OCI-LY1 (cell line): Measurements from ENCODE around the gene CNN3.
A peak's percentile ranks its signal among the peaks of the same experiment; 100 is the strongest.

ENCODE experiments used
- H2AFZ ChIP-seq: fragments of 200-600 bp; sonication (generic), shearing (Covaris generic); 2 replicates; pipeline ENCODE4 v1.6.0; 2014; ENCODE audit warnings: antibody characterized with exemption, mild to moderate bottlenecking, low read length
- H3F3A ChIP-seq: fragments of 200-600 bp; sonication (generic), shearing (Covaris generic); 2 replicates; pipeline ENCODE4 v1.6.0; 2014; ENCODE audit warnings: mild to moderate bottlenecking, antibody characterized with exemption, low read length, moderate library complexity; ENCODE audit not compliant: insufficient read depth
- H3K27ac ChIP-seq: fragments of 200-600 bp; sonication (generic); 2 replicates; pipeline ENCODE4 v1.5.1; 2014; ENCODE audit warnings: low read length, mixed run types, mild to moderate bottlenecking, low read depth; ENCODE audit not compliant: poor library complexity, severe bottlenecking
- H3K27me3 ChIP-seq: fragments of 200-600 bp; sonication (generic); 2 replicates; pipeline ENCODE4 v1.6.0; 2014; ENCODE audit warnings: antibody characterized with exemption, mild to moderate bottlenecking, low read length, moderate library complexity; ENCODE audit not compliant: insufficient read depth
- H3K36me3 ChIP-seq: fragments of 200-600 bp; sonication (generic); 2 replicates; pipeline ENCODE4 v1.6.1; 2014; ENCODE audit warnings: mild to moderate bottlenecking, antibody characterized with exemption, low read length, moderate library complexity, mixed read lengths; ENCODE audit not compliant: insufficient read depth
- H3K4me1 ChIP-seq: fragments of 200-600 bp; sonication (generic); 2 replicates; pipeline ENCODE4 v1.5.1; 2014; ENCODE audit warnings: mild to moderate bottlenecking, low read length, moderate library complexity; ENCODE audit not compliant: insufficient read depth, severe bottlenecking
- H3K4me2 ChIP-seq: fragments of 200-600 bp; sonication (generic), shearing (Covaris generic); 2 replicates; pipeline ENCODE4 v1.6.1; 2014; ENCODE audit warnings: low read length
- H3K4me3 ChIP-seq: fragments of 200-600 bp; sonication (generic); 2 replicates; pipeline ENCODE4 v1.5.1; 2014; ENCODE audit warnings: low read length, low read depth, mild to moderate bottlenecking, mixed read lengths; ENCODE audit not compliant: poor library complexity, severe bottlenecking
- H3K79me2 ChIP-seq: fragments of 200-600 bp; shearing (Covaris generic); 2 replicates; pipeline ENCODE4 v1.6.1; 2016; ENCODE audit warnings: mixed run types, low read length, mixed read lengths; ENCODE audit not compliant: insufficient read depth
- H3K9ac ChIP-seq: fragments of 200-600 bp; sonication (generic), shearing (Covaris generic); 2 replicates; pipeline ENCODE4 v1.6.1; 2014; ENCODE audit warnings: mild to moderate bottlenecking, low read length, mixed read lengths
- H3K9me2 ChIP-seq: fragments of 200-600 bp; sonication (generic), shearing (Covaris generic); 2 replicates; pipeline ENCODE4 v1.6.1; 2014; ENCODE audit warnings: low read depth, mild to moderate bottlenecking, low read length, mixed read lengths
- H3K9me3 ChIP-seq: fragments of 200-600 bp; shearing (Covaris generic); 2 replicates; pipeline ENCODE4 v1.6.1; 2014; ENCODE audit warnings: low read length, mixed read lengths
- H4K20me1 ChIP-seq: fragments of 200-600 bp; sonication (generic), shearing (Covaris generic); 2 replicates; pipeline ENCODE4 v1.6.0; 2016; ENCODE audit warnings: mild to moderate bottlenecking, low read length; ENCODE audit not compliant: insufficient read depth
- EZH2 ChIP-seq: fragments of 200-600 bp; sonication (generic), shearing (Covaris generic); IDR thresholded peaks from 2 replicates; pipeline ENCODE4 v1.8.0; 2017; ENCODE audit warnings: borderline replicate concordance, mixed run types, mild to moderate bottlenecking, antibody characterized with exemption, low read length, moderate library complexity, mixed read lengths
- TF ChIP-seq, protein P1 (sequence below): fragments of 200-600 bp; sonication (generic), shearing (Covaris generic); IDR thresholded peaks from 2 replicates; pipeline ENCODE4 v1.5.1; 2017; ENCODE audit warnings: mild to moderate bottlenecking, antibody characterized with exemption, low read length, moderate library complexity, mixed read lengths

Gene CNN3

DNA sequence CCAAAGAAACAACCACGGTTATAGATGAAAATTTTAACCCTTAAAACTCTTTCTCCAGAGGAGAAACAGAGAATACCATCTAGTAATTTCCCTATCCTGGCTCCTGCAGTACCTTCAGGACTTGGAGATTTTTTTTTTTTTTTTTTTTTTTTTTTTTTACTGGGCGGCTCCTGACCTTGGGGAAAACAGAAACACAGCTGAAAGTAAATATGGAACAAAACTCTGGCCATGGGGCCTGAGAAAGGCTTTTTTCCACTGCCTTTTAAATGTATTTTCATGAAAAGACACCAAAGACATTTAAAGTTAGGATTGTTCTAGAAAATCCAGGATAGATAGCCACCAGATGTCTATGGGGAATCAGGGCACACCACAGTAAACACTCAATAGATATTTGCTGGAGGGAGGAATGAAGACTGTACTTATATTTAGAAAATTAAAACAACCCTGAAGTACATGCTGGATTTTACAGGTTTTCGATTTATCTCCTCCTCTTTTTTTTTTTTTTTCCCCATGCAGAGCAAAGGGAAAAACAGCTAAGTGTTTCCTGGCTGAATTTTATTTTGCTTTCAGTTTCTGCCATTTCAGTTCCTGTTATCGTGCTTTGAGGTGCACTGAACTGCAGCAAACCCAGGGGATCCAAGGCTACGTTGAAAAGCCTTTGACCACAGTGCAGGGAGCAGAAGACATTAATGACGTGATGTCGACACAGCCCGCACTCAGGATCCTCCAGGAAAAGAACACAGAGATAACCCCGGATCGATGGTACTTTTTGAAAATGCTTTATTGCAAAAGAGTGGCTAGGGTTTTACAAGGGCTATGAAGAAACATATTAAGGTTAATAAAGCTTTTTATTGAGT, 35.7 kb upstream of the CNN3 start:
- no peaks in the 10 kb centered on the region for H3K79me2 ChIP-seq
- peak overlapping the region; percentile 75 for H3K4me2 ChIP-seq
- H3F3A ChIP-seq: no peaks in the 10 kb centered on the region; the same call in 1 of the 2 replicates
- H4K20me1 ChIP-seq: no peaks in the 10 kb centered on the region
- TF ChIP-seq EZH2: no peak
- TF ChIP-seq, protein P1, sequence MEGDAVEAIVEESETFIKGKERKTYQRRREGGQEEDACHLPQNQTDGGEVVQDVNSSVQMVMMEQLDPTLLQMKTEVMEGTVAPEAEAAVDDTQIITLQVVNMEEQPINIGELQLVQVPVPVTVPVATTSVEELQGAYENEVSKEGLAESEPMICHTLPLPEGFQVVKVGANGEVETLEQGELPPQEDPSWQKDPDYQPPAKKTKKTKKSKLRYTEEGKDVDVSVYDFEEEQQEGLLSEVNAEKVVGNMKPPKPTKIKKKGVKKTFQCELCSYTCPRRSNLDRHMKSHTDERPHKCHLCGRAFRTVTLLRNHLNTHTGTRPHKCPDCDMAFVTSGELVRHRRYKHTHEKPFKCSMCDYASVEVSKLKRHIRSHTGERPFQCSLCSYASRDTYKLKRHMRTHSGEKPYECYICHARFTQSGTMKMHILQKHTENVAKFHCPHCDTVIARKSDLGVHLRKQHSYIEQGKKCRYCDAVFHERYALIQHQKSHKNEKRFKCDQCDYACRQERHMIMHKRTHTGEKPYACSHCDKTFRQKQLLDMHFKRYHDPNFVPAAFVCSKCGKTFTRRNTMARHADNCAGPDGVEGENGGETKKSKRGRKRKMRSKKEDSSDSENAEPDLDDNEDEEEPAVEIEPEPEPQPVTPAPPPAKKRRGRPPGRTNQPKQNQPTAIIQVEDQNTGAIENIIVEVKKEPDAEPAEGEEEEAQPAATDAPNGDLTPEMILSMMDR: no peak
- H3K27ac ChIP-seq: peak overlapping the region; percentile 76
- H3K27me3 ChIP-seq: no peaks in the 10 kb centered on the region
- H3K9me2 ChIP-seq: no peaks in the 10 kb centered on the region
- H3K36me3 ChIP-seq: no peaks in the 10 kb centered on the region
- no peaks in the 10 kb centered on the region for H3K9me3 ChIP-seq
- peak overlapping the region; percentile 51 for H3K4me3 ChIP-seq
- H2AFZ ChIP-seq: peak overlapping the region; percentile 78
- peaks cover 25% of the 10 kb centered on the region for H3K4me1 ChIP-seq
- peak overlapping the region; percentile 47 for H3K9ac ChIP-seq

DNA sequence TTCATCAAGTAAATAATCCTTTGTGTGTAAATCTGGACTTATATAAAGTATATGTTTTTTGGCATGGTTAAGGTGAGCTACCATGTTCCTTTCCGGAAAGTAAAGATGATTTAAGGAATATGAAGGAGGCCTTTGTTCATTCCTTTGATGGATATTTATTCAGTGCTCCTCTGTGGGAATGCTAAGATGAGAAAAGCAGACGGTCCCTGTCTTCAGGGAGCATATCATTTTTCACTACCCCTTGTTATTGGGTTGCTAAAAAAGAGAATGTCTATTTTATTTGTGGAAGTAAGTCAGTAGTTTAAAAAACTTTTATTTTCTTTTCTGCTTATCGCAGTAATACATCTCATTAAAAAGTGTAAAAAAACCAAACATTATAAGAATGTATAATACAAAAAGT, 35.1 kb upstream of the CNN3 start:
- Histone ChIP-seq H3K36me3 (no peaks in the 10 kb centered on the region), H3K27me3 (no peaks in the 10 kb centered on the region), H3K4me3 (no peak overlapping the region), H3K79me2 (no peaks in the 10 kb centered on the region), H3K9me2 (no peaks in the 10 kb centered on the region), H3K9ac (no peak overlapping the region), H3K27ac (peak overlapping the region; percentile 76), H3F3A (no peaks in the 10 kb centered on the region; the same call in 1 of the 2 replicates), H4K20me1 (no peaks in the 10 kb centered on the region), H3K9me3 (no peaks in the 10 kb centered on the region), H3K4me1 (peaks cover 25% of the 10 kb centered on the region), H2AFZ (peak overlapping the region; percentile 78; the same call in 1 of the 2 replicates), H3K4me2 (peak overlapping the region; percentile 75; the same call in 1 of the 2 replicates)
- TF ChIP-seq, protein P1: no peak
- no peak for TF ChIP-seq EZH2

DNA sequence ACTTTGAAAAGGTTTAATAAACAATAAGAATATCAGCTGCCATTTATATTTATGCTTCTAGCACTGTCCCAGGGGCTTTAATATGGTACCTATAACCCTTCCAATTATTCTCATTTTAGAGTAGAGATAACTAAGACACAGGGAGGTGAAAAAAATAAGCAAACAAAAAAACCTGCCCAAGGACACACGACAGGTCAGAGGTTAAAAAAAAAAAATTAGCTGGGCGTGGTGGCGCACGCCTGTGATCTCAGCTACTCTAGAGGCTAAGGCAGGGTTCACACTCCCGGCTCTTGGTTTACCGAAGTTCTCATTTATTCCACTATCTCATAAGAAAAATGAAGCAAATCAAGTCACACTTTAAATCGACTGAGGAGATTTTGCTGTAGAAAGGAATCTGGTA, 34.7 kb upstream of the CNN3 start:
- Histone ChIP-seq H4K20me1 (no peaks in the 10 kb centered on the region), H2AFZ (peak overlapping the region; percentile 78), H3K79me2 (no peaks in the 10 kb centered on the region), H3K9me3 (no peaks in the 10 kb centered on the region), H3K4me1 (peaks cover 25% of the 10 kb centered on the region), H3K36me3 (no peaks in the 10 kb centered on the region), H3K9ac (no peak overlapping the region), H3K27me3 (no peaks in the 10 kb centered on the region), H3K4me2 (no peak overlapping the region), H3K9me2 (no peaks in the 10 kb centered on the region), H3K4me3 (no peak overlapping the region), H3K27ac (no peak overlapping the region), H3F3A (no peaks in the 10 kb centered on the region; the same call in 1 of the 2 replicates)
- TF ChIP-seq, protein P1: no peak
- TF ChIP-seq EZH2: no peak
